ENCODE data around the gene NR1D1.

The NR1D1 gene

GRCh38 chr17:40089077-40089895 lies 11.1 kb downstream of the NR1D1 start:
- no peak for TF ChIP-seq CTCF (IDR thresholded peaks at IDR 0.05; ENCODE audit: control extremely low read depth, extremely low read depth, low read depth, missing control alignments)
- POLR2A ChIA-PET: no interaction called here
- DNase-seq (ENCODE audit: extremely low spot score): no peak
- CTCF ChIA-PET: interaction anchor here (1.0 to 3.0 kb wide), 8 partner anchors 9 to 79 kb away, joined by 3 to 27 read pairs (median 4); partner anchors contain the start of gene MED24

GRCh38 chr17:40087903-40088718 lies 12.3 kb downstream of the NR1D1 start:
- ChIA-PET POLR2A (no interaction called here), CTCF (interaction anchor here (1.4 to 3.0 kb wide), 4 partner anchors 10 to 81 kb away, joined by 3 to 27 read pairs (median 4); no protein-coding TSS in a partner anchor)
- no peak for DNase-seq (ENCODE audit: extremely low spot score)
- no peak for TF ChIP-seq CTCF (IDR thresholded peaks at IDR 0.05; ENCODE audit: control extremely low read depth, extremely low read depth, low read depth, missing control alignments)

- TF ChIP-seq CTCF (IDR thresholded peaks at IDR 0.05; ENCODE audit: control extremely low read depth, extremely low read depth, low read depth, missing control alignments): no peak
- ChIA-PET CTCF (interaction anchor here (0.9 to 2.8 kb wide), 26 partner anchors 11 to 1180 kb away, joined by 3 to 55 read pairs (median 6); partner anchors contain the start of genes CSF3, MED24, NR1D1 and THRA), POLR2A (no interaction called here)
- DNase-seq (ENCODE audit: extremely low spot score): no peak
Observed at GRCh38 chr17:40087049-40087794, 13.2 kb downstream of the NR1D1 start.

- ChIA-PET POLR2A (no interaction called here), CTCF (interaction anchor here (0.6 to 2.8 kb wide), 39 partner anchors 8 to 1179 kb away, joined by 3 to 55 read pairs (median 4); partner anchors contain the start of genes CSF3, MED24, NR1D1 and THRA)
- peak; percentile 79 for DNase-seq (ENCODE audit: extremely low spot score)
- TF ChIP-seq CTCF (IDR thresholded peaks at IDR 0.05; ENCODE audit: control extremely low read depth, extremely low read depth, low read depth, missing control alignments): peak; percentile 86
Observed at GRCh38 chr17:40086150-40087044, 14.0 kb downstream of the NR1D1 start.

- POLR2A ChIA-PET: no interaction called here
- TF ChIP-seq CTCF (IDR thresholded peaks at IDR 0.05; ENCODE audit: control extremely low read depth, extremely low read depth, low read depth, missing control alignments): no peak
- DNase-seq (ENCODE audit: extremely low spot score): no peak
- CTCF ChIA-PET: interaction anchor here (1.0 to 2.8 kb wide), 9 partner anchors 9 to 84 kb away, joined by 3 to 55 read pairs (median 3); partner anchors contain the start of gene CSF3
Observed at GRCh38 chr17:40084477-40084876, 15.9 kb downstream of the NR1D1 start.
